Astrocyte of the cerebellum (primary cell): Measurements from ENCODE around the gene DIP2C.
"Not testable (repeated sequence)": the region's sequence is repeated elsewhere in the genome, so short reads cannot be mapped to it uniquely, and the experiment has no call there.

Experiments used
- DNase-seq: peaks from one replicate; pipeline ENCODE4 v3.0.0-alpha.2; 2011; ENCODE audit warnings: low read depth
- H3K4me3 ChIP-seq: 2 replicates; pipeline ENCODE4 v1.5.1; 2011; ENCODE audit warnings: mild to moderate bottlenecking, low read depth, low read length, moderate library complexity
- CTCF ChIP-seq: IDR thresholded peaks from 2 replicates; pipeline ENCODE4 v1.5.1; 2012; ENCODE audit warnings: low read length, low read depth, moderate library complexity, mild to moderate bottlenecking; ENCODE audit errors: missing control alignments
- in situ Hi-C: cut with HindIII; loops from 2 replicates; pipeline ENCODE4 v1.10.0; 2017; ENCODE audit warnings: low sequenced_read_pairs

DIP2C gene

GRCh38 chr10:586151-586550 lies 103.3 kb downstream of the DIP2C start:
- DNase-seq = no peak
- no peak overlapping the region for H3K4me3 ChIP-seq
- TF ChIP-seq CTCF = no peak
- in situ Hi-C loops = no loop called here

- H3K4me3 ChIP-seq = no peak overlapping the region
- in situ Hi-C loops = no loop called here
- peak; percentile 2 for TF ChIP-seq CTCF
- no peak for DNase-seq
Observed at GRCh38 chr10:585502-585901, 104.0 kb downstream of the DIP2C start.

DNA sequence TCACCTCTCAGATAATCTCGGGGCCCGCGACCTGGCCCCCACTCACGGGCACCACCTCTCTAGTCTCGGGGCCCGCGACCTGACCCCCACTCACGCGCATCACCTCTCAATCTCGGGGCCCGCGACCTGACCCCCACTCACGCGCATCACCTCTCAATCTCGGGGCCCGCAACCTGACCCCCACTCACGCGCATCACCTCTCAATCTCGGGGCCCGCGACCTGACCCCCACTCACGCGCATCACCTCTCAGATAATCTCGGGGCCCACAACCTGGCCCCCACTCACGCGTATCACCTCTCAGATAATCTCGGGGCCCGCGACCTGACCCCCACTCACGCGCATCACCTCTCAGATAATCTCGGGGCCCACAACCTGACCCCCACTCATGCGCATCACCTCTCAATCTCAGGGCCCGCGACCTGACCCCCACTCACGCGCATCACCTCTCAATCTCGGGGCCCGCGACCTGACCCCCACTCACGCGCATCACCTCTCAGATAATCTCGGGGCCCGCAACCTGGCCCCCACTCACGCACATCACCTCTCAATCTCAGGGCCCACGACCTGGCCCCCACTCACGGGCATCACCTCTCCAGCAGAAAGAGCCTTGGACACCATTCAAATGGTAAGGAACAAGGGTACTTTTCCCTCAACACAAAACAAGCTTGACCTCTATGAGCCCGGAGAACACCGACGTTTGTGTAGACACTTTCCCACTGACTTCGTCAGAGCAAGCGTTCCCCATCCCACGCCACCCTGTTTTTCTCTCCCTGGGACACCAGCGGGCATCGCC lies 104.8 kb downstream of the DIP2C start:
- H3K4me3 ChIP-seq, in situ Hi-C loops, DNase-seq: not testable (repeated sequence)

- in situ Hi-C loops = no loop called here
- H3K4me3 ChIP-seq = no peak overlapping the region
- TF ChIP-seq CTCF = no peak
- DNase-seq = no peak
Observed at GRCh38 chr10:583433-583832, 106.0 kb downstream of the DIP2C start.

- DNase-seq = no peak
- no peak overlapping the region for H3K4me3 ChIP-seq
- in situ Hi-C loops = no loop called here
- TF ChIP-seq CTCF = no peak
Observed at GRCh38 chr10:581776-582330, 107.6 kb downstream of the DIP2C start.

- no peak overlapping the region for H3K4me3 ChIP-seq
- in situ Hi-C loops = no loop called here
- no peak for TF ChIP-seq CTCF
- DNase-seq = peak; percentile 63
Observed at GRCh38 chr10:580778-581177, 108.7 kb downstream of the DIP2C start.

DNA sequence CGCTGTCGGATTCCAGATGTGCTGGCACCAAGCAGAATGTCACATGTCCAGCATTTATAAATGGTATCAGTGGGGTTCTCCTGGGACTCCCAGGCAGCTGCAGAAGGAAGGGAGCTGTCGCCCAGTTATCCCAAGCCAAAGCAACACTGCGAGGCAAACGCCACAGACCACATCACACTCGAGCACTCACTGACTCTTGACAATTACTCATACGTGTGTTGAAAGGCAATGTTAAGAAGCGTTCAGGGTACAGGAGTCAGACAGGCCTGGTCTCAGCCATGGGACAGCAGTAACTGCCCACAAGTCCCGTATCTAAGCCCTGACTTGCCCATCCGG lies 113.4 kb downstream of the DIP2C start:
- in situ Hi-C loops = no loop called here
- no peak for TF ChIP-seq CTCF
- DNase-seq = no peak
- H3K4me3 ChIP-seq = no peak overlapping the region
